GM12801 (cell line): ENCODE results near the gene CPSF3.

Experiments
- TF ChIP-seq, protein P1 (sequence below): IDR thresholded peaks from one replicate; pipeline ENCODE4 v1.5.1; 2011; ENCODE audit warnings: control low read depth; ENCODE audit not compliant: insufficient read length; ENCODE audit errors: extremely low read depth

CPSF3 gene

DNA sequence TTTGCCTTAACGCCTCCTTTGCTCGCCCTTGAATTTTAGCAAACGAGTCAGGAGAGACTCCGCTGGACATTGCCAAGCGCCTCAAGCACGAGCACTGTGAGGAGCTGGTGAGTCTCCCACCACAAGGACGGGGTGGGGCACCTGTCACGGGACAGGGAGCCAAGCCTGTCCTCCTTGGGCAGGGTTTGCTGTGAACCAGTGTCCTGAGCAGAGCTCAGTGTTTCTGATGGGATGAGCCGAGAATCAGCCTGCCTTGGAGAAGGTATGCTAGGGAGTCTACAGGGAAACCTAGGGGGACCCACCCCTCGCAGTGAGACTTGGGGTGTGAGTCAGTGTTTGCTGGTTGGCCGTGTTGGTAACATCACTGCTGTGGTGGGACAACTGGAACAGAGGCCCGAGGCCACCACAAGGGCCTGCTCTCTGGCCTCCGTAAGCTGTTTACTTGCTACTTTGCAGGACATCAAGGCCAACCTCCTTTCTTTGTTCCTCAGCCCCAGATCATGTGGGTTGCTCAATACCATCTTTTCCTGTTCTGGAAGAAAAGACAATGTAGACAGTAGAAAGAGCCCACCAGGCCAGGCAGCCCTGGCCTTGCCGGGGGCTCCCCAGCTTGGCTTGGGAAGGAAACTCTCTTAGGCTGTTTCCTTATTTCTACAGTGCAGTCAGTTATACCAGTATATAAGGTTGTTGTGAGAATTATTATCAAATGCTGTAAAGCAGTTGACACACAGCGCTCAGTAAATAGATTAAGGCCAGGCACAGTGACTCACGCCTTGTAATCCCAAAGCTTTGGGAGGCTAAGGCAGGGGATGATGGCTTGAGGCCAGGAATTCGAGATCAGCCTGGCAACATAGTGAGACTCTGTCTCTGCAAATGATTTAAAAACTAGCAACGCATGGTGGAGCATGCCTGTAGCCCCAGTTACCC lies 42.5 kb upstream of the CPSF3 start:
- TF ChIP-seq, protein P1, sequence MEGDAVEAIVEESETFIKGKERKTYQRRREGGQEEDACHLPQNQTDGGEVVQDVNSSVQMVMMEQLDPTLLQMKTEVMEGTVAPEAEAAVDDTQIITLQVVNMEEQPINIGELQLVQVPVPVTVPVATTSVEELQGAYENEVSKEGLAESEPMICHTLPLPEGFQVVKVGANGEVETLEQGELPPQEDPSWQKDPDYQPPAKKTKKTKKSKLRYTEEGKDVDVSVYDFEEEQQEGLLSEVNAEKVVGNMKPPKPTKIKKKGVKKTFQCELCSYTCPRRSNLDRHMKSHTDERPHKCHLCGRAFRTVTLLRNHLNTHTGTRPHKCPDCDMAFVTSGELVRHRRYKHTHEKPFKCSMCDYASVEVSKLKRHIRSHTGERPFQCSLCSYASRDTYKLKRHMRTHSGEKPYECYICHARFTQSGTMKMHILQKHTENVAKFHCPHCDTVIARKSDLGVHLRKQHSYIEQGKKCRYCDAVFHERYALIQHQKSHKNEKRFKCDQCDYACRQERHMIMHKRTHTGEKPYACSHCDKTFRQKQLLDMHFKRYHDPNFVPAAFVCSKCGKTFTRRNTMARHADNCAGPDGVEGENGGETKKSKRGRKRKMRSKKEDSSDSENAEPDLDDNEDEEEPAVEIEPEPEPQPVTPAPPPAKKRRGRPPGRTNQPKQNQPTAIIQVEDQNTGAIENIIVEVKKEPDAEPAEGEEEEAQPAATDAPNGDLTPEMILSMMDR: no peak

DNA sequence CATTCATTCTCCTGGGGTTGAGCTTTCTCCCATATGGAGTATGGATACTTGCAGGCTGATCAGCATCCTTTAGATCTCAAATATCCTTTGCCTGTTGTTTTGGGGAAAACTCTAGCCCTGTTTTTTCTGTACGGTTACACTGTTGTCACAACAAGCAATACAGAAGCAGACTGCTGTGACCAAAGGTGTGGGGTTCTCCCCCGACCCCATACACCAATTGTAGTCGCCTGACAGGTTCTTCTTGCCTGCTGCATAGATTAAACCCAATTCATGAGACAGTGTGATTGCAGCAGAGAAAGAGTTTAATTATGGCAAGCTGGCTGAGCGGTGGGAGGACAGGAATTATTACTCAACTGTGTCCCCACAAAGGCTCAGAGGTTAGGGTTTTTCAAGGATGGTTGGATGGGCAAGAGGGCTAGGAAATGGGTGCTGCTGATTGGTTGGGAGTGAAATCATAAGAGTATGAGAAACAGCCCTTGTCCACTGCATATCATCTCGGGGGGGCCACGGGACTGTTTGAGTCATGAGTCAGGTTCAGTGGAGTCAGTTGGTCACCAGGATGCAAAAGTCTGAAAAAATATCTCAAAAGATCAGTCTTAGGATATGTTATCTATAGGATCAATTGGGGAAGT lies 40.7 kb upstream of the CPSF3 start:
- TF ChIP-seq, protein P1: no peak

DNA sequence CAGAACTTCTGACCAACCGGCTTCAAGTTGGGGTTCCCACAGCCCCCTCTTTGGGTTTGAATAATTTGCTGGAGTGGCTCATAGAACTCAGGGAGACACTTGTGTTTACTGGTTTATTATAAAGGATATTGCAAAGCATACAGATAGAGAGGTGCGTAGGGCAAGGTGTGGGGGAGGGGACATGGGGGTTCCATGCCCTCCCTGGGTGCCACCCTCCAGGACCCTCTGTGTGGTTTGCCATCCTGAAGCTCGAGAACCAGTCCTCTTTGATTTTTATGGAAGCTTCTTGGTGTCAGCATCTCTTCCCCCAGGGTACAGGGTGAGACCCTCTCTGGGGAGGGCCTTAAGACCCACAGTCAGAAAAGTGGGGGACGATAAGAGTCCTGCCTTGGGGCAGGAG lies 38.9 kb upstream of the CPSF3 start:
- TF ChIP-seq, protein P1: no peak

DNA sequence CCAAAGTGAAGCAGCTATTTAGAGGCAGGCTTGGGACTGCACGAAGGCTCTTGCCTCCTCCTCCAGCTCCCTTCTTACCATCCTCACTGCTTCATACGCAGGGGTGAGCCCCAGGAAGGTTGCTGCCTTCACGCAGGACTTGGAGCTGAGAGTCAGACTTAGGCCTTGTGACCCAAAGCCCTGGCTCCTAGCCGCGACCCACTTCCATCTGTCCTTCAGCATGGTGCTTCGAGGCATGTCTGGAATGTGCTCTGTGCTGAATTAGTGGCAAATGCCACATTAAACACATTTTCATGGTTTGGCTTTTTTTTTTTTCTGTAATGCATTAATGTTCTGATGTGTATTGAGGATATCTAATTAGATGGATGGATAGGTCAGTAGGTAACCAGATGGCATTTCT lies 37.6 kb upstream of the CPSF3 start:
- TF ChIP-seq, protein P1: no peak

DNA sequence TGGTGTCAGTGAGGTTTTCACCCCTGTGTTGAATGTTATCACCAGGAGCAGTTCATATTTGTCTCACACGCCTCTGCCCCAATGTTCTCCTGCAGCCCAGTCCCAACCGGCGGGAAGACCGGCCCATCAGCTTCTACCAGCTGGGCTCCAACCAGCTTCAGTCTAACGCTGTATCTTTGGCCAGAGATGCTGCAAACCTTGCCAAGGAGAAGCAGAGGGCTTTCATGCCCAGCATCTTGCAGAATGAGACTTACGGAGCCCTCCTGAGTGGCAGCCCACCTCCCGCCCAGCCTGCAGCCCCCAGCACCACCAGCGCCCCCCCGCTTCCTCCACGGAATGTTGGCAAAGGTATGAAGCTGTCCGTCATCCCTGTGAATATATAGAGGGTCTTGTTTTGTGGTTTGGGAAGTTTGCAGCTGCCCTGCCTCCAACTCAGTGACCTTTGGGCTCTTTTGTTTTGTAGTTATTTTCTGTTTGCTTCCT lies 35.2 kb upstream of the CPSF3 start:
- TF ChIP-seq, protein P1: no peak

DNA sequence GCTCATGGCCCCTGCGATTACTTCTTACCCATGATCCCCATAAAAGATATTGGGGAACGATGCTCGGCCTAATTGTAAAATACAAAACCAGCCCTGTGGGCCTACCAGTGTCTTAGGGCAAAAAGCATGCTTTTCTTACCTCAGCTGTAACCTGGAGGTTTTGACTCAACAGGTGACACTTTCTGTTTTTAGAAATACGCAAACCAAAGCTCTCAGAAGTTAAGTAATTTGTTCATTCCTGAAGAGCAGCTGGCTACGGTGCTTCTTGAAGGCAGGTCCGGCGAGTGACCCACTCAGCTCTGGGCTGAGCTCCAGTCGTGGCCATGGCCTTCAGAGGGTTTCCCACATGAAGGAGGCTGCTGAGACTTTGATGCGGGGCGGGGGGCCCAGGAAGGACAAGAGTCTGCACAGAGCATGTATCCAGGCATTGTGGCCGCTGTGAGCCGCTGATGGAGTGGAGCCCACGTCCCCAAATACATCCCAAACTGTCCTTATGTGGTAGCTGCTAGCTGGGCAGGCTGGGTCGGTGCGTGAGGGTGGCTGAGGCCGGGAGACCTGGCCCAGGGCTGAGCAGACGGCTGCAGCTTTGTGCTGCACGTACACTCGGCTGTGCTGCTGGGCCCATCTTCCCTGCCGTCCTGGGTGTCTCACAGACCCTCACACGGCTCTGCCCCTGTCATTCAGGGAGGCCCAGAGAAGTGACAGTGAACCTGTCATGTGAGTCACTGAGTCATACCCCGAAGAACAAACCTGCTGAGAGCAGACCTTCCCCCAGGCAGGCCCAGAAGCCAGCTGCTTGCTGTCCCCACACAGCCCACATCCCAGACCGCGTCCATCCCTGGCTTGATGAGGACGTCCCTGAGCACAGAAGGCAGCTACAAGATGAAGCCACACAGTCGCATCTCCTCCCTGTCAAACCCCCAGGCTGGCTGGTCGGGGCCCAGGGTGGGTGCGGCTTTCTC lies 34.2 kb upstream of the CPSF3 start:
- TF ChIP-seq, protein P1: no peak
